ENCODE results near the gene MTHFD2L.

The MTHFD2L gene

DNA sequence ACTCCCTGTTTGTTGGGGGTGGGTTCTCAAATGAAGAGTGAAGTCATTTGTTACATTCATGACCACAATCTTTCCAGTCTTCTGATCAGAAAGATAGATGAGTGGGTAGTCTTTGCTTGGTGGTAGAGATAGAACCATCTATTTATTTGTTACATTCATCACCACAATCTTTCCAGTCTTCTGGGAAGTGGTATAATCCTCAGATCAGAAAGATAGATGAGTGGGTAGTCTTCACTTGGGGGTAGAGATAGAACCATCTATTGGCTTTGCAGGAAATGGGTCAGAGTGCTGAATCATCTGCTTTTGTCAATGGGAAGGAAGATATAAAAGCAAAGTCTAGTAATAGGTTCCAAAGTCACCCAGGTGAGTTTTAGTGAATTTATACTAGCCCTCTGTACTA lies 86.1 kb downstream of the MTHFD2L start:
- DNase-seq (ENCODE audit: low read depth in 2 of 2), result no peak

- no peak for DNase-seq (ENCODE audit: low read depth in 2 of 2)
These were observed 95.0 kb downstream of the MTHFD2L start for GRCh38 chr4:74252933-74253332.

DNA sequence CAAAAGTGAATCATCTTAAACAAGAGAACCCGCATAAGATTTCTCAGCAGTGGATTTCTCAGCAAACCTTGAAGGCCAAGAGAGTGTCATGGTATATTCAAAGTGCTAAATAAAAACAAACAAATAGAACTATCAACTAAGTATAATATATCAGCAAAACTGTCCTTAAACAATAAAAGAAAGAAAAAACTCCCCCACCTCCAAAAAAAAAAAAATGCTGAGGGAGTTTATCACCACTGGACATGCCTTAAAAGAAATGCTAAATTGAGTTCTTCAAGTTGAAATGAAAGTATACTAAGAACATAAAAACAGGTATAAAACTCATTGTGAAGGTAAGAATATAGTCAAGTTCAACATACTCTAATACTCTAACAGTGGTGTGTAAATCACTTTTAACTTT lies 96.5 kb downstream of the MTHFD2L start:
- no peak for DNase-seq (ENCODE audit: low read depth in 2 of 2)

- DNase-seq (ENCODE audit: low read depth in 2 of 2), result no peak
These were observed 97.2 kb downstream of the MTHFD2L start for GRCh38 chr4:74255096-74255495.

DNA sequence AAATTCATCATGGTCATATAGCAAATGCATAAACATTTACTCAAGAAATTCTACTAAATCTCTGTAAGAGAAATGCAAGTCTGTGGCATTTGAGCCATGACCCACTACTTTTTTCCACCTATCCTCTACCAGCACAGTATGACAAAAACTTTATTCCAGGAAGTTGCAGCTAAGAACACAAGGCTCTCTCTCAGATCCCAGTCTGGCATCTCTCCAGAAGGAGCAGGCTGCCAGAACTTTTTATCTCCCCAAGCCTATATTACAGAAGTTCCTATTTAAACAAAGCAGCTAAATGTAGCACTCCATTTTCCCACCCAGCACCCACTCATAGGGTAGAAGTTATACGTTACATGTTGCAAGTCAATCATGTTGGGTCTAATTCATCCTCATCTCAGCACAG lies 101.0 kb downstream of the MTHFD2L start:
- no peak for DNase-seq (ENCODE audit: low read depth in 2 of 2)

DNA sequence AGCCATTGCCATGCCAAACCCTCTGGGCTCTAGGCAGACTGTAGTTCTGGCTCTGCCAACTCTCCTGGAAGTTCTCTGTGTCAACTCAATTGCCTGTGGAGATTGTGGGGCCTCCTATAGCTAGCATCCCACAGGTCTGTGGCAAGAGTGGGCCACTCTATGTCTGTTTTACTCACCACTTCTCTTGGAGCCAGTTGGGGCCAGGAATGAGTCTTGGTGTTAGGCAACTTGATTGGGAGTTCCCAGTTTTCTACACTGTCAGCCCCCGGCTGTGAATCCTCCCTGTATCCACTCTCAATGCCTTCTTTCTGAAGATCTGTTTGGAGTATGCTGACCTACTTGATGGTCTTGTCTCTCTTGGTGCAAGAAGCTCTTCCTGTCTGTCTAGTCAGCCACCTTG lies 102.1 kb downstream of the MTHFD2L start:
- no peak for DNase-seq (ENCODE audit: low read depth in 2 of 2)

- no peak for DNase-seq (ENCODE audit: low read depth in 2 of 2)
These were observed 104.6 kb downstream of the MTHFD2L start for GRCh38 chr4:74262522-74262921.

GRCh38 chr4:74263551-74263950 lies 105.6 kb downstream of the MTHFD2L start:
- no peak for DNase-seq (ENCODE audit: low read depth in 2 of 2)

DNA sequence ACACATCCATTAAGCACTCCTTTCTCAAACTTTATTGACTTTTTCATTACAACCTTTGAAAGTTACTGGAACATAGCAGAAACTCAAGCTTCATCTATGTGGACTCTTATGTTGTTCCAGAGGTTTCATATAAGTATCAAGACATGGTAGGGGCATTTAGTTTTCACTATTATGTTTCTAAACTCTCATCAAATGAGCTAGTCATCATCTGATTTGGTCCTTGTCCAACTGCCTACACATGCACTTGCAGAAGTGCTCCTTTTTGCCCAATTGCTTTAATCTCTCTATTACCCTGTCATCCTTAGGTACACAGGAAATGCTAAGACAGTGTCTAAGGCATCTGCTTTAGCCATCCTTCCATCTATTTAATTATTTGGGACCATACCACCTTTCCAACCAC lies 108.2 kb downstream of the MTHFD2L start:
- no peak for DNase-seq (ENCODE audit: low read depth in 2 of 2)

DNA sequence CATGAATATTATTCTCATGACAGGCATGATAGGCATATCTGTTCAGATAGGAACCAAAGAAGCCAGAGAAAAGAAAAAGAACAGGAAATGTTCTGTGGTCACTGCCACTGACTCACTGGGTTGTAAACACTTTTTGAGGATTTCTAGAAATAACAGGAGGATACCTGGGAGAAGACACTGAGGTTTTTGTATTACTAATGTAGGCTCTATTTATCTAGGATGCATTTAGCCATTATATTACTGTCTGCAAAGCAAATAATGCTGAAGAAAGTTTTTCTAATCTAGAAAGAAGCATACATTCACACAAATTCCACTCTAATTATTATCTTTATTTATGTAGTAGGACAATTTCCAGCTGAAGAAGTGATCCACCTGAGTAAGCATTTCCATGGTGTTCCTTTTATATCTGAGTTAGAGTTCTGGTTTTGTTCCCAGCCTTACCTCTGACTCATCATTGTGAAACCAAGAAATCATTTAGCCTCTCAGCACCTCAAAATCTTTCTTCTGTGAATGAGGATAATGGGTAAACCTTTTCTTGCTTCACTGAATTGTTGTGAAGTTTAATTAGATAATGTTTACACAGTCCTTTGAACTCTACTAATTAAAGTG lies 110.2 kb downstream of the MTHFD2L start:
- DNase-seq (ENCODE audit: low read depth in 2 of 2), result no peak

DNA sequence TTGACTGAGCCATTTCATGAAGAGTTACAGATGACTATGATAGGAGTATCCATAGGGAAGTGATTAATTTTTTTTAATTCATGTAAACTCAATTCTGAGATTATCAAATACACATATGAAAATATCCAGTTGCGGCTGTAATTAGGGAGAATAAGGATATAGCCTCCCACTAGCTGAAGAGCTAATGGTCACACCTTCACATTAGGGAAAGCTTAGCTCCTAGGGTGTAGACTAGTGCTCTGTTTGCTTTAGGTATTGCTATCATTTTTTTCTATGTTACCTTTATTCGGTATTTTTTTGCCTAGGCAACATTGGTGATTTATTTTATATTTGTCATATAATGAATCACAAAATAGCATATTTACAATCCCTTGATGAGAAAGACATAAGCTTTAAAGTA lies 110.7 kb downstream of the MTHFD2L start:
- DNase-seq (ENCODE audit: low read depth in 2 of 2), result no peak

GRCh38 chr4:74278490-74278889 lies 120.6 kb downstream of the MTHFD2L start:
- no peak for DNase-seq (ENCODE audit: low read depth in 2 of 2)

DNA sequence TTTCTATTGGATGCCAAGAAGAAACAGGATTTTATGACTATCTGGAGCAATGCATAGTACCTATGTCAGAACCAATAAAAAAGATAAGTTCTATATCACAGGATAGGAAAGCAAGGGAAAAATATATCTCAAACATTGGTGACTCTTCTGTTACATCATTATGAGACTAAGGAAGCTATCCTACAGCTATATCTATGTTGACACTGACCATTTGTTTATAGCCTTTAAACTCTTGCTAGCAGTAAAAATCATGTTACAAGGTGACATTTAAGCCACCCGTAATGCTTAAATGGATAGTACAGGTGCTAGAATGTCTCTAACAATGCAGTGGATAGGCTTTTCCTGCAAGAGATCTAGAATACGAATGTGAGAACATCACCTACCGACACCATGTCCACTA lies 121.8 kb downstream of the MTHFD2L start:
- DNase-seq (ENCODE audit: low read depth in 2 of 2), result no peak

DNA sequence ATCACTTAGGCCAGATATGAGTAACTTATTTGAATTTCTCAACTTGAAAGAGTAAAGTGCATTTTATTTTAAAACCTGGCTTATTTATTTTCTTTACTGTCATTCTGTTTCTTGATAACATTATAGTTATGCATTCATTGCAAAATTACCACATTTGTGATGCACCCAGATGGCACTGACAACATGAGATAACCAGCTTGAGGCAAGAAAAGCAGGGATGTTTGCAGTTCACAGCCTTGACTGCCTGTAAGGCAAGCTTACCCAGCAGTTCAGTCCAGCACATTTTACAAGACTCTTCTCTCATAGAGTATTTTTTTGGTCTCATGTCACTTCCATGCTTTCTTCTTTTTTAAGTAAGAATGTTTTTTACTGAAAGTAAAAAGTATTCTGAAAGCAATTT lies 125.0 kb downstream of the MTHFD2L start:
- DNase-seq (ENCODE audit: low read depth in 2 of 2), result no peak

DNA sequence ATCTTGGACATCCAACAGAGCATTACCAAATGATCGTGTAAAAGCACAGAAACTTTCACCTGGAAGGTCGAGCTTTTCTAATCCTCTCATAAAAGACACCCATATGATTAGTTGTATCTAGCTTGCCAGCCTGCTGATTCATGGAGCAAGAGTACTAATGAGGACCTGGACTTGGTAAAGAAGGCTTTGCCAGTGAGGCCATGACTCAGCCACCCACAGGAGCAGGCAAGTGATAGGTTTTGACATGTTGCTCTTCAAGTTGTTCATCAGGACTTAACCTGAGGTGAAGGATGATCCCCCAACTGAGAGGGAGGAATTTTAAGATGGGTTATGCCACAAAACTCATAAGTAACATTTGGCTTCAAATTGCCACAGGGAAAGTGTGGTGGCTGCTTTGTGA lies 125.7 kb downstream of the MTHFD2L start:
- DNase-seq (ENCODE audit: low read depth in 2 of 2), result no peak

GRCh38 chr4:74284053-74284452 lies 126.1 kb downstream of the MTHFD2L start:
- no peak for DNase-seq (ENCODE audit: low read depth in 2 of 2)

DNA sequence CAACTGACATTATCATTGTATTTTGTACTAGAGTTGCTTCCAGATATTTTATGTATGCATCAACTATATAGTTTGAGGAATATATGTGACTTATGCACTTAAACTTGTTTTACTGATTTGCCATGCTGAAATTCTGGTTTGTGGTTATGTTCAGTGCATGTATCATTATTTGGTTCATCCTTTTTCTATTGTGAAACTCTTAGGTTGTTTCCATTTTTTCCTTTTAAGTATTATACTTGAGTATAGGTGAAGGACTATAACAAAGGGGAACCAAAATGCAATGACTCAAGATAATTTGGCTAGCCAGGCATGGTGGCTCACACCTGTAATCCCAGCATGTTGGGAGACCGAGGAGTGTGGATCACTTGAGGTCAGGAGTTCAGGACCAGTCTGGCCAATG lies 129.2 kb downstream of the MTHFD2L start:
- no peak for DNase-seq (ENCODE audit: low read depth in 2 of 2)

DNA sequence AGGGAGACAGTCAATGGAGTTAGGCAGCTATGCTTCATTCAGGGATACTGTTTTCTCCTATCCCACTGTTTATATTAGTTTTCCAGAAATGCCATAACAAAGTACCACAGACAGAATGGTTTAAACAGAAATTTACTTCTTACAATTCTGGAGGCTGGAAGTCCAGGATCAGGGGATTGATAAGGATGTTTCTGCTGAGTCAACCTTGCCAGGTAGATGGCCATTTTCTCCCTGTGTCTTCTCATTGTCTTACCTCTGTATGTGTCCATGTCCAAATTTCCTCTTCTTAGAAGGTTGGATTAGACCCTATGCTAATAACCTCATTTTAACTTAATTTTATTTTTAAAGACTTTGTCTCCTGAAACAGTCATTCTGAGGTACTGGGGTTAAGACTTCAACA lies 129.9 kb downstream of the MTHFD2L start:
- no peak for DNase-seq (ENCODE audit: low read depth in 2 of 2)

GRCh38 chr4:74291471-74291870 lies 133.6 kb downstream of the MTHFD2L start:
- no peak for DNase-seq (ENCODE audit: low read depth in 2 of 2)

GRCh38 chr4:74292111-74292870 lies 134.4 kb downstream of the MTHFD2L start:
- DNase-seq (ENCODE audit: low read depth in 2 of 2), result no peak

DNA sequence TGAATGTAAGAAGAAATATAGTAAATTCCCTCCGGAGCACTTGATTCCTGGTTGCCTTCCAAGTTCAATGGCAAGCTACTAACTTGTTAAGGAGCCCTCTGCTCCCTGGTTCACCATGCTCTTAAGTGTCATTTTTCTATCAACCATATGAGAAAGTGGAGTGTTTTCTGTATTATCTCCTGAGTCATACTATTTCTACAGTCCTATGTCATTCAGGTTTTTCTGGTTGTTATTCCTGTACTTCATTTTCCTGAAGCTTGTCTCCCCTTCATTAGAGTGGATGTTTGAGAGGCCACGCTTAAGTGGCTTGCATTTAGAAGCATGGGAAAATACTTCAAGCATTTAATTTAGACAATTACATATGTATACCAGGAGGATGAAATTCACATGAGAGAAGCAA lies 135.6 kb downstream of the MTHFD2L start:
- no peak for DNase-seq (ENCODE audit: low read depth in 2 of 2)

DNA sequence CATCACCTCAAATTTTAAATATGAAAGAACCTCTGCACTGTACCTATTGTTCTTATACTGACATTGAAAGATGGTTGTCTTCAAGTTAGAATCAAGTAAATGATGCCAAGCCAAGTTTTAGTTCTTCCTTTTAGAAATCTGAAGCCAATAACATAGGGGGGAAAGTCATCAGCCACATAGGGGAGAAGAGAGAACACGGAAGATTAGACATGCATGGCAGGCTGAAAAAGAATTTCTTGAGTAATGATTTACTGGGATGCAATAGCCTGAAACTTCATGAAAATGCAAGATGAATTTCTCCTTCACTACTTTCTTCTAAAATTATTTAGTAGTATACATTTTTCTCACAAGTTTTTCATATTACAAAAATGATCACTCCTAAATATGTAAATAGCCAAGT lies 136.8 kb downstream of the MTHFD2L start:
- no peak for DNase-seq (ENCODE audit: low read depth in 2 of 2)

GRCh38 chr4:74297539-74297938 lies 139.6 kb downstream of the MTHFD2L start:
- no peak for DNase-seq (ENCODE audit: low read depth in 2 of 2)

DNA sequence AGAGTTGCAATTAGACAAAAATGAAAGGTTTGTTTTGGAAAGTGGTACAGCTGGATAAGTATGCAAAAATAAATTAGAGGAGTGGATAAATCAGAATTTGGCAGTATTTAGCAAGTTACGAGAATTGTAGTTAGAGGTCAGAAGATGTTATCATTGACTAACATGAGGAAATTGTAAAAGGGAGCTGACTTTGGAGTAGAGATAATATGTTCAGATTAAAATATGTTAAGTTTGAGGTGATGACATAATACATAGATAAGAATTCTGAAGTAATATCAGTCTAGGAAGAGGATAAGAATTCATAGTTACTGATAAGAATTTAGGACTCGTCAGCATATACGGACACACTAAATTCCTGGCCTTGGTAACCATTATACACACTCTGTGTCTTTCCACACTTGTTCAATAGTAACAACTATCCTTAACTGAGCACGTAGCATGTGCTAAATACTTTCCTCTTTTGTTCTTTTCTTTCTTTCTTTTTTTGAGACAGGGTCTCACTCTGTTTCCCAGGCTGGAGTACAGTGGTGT lies 146.2 kb downstream of the MTHFD2L start:
- no peak for DNase-seq (ENCODE audit: low read depth in 2 of 2)
